Nucleus accumbens (tissue), 56 donors: ENCODE measurements around the gene MECR.

Experiments
- DNase-seq, 56 donors: peaks; one replicate each; lab custom pipeline; 2025; lab: John Stamatoyannopoulos, UW

MECR gene, protein sequence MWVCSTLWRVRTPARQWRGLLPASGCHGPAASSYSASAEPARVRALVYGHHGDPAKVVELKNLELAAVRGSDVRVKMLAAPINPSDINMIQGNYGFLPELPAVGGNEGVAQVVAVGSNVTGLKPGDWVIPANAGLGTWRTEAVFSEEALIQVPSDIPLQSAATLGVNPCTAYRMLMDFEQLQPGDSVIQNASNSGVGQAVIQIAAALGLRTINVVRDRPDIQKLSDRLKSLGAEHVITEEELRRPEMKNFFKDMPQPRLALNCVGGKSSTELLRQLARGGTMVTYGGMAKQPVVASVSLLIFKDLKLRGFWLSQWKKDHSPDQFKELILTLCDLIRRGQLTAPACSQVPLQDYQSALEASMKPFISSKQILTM

DNA sequence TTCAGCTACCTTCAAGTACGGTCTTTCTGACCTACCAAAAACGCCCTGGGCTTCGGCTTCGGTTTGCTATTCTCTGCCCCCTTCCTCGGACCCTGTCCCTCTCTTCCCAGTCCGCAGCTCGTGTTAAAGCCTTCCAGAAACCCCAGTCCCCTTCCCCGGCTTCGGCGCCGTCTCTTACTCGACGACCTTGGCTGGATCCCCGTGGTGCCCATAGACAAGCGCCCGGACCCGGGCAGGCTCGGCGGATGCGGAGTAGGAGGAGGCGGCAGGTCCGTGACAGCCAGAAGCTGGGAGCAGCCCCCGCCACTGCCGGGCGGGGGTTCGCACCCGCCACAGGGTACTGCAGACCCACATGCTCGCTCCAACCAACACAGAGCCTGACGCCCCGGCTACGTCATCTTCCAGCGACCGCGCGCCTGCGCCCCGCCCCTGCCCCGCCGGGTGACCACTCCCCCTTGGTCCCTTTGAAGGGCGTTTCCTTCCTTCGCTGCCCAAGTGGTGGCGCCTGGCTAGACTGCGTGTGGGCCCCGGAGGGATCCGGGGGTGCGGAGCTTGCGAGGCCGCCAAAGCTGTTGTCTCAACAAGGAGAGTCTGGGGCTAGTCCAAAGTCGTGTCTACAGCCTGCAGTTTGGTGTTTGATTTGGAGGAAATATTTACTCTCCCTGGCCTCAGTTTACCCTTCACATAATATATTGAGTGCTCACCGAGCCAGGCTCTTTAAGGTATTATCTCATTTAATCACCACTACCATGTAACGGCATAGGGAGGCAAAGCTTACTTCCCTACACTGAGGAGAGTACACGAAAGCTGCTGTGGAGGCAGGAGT lies at the start of gene MECR:
Gene MECR (minus strand): TSS at position 382 of the 826 bp plus-strand sequence. CDS start 28 bp downstream, at position 354.
- peak; percentile 35 to 96 (median 89) for DNase-seq

DNA sequence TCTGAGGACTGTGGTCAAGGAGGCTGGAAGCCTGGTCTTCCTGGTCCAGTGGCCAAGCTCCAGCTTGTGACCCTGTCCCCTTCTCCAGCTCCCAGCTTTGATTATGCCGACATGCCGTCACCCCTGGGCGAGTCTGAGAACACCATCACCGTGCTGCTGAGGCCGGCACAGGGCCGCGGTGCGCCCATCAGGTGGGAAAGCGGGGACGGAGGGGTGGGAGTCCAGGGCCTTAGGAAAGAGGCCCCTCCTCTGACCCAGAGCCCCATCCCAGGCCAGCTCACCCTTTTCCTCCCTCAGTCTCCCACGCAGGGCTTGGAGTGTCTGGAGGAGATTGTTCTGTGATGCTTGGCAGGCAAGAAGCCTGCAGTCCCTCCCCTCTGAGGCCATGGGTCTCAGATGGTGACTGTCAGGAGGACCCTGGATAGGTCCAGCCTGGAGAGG lies 49.2 kb upstream of the MECR start:
- no peak for DNase-seq

DNA sequence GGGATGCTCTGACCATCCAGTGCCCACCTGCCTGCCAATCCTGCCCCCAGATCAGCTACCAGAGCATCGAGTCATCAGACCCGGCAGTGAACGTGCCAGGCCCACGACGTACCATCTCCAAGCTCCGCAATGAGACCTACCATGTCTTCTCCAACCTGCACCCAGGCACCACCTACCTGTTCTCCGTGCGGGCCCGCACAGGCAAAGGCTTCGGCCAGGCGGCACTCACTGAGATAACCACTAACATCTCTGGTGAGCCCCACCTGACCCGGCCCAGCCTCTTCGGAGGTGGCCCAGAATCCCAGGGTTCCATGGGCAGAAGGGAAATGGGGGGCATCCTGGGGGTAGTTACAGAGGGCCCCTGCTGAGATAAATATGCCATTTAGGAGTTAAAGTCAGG lies 48.7 kb upstream of the MECR start:
- no peak for DNase-seq

- no peak for DNase-seq
Measured at GRCh38 chr1:29278124-29278523, 47.4 kb upstream of the MECR start.

GRCh38 chr1:29275435-29275834 lies 44.7 kb upstream of the MECR start:
- no peak for DNase-seq

GRCh38 chr1:29272147-29272907 lies 41.6 kb upstream of the MECR start:
- DNase-seq, result no peak

DNA sequence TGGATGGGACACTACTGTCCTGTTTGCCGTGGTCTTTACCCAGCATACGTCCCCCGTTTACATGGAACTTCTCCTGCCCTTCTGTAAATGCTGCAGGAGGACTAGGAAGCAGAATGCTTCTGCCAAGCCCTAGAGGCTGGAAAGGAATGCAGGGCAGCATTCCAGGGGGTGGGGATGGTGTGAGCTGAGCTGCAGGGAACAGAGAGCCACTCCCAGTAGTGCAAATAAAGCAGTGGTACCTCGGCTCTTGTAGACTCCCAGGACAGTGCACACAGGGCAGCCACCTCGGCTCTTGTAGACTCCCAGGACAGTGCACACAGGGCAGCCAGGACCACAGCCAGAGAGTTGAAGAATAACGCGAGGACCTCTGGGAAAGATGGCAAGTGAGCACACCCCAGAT lies 41.0 kb upstream of the MECR start:
- no peak for DNase-seq

DNA sequence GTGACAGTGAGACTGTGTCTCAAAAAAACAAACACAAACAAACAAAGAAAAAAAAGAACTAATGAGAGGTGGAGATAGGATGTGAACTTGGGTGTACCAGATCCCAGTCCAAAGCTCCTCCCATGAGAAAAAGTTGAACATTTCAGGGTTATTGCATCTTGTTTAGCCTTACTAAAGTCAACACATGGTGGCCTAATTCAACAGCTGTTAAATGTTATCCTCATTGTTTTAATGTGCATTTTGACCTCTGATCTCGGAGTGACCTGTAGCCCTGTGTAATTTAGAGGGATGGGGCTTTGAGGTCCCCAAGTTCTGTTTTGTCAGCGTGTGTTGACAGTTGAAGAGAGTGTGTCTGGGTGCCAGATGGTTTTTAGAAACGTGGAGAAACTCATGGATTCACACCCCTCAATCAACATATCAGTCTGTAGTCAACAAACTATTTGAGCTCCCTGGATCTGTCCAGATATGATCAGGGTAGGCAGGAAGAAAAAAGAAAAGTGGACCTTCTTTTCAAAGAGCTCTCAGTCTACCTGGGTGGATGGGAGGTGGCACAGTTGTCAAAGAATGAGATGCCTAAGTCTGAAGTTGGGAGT lies 40.3 kb upstream of the MECR start:
- DNase-seq, result no peak

GRCh38 chr1:29269382-29269781 lies 38.6 kb upstream of the MECR start:
- DNase-seq, result peak in 42 of 56 donors; percentile 7 to 75 (median 47)

- DNase-seq, result no peak
Measured at GRCh38 chr1:29267321-29268070, 36.8 kb upstream of the MECR start.

DNA sequence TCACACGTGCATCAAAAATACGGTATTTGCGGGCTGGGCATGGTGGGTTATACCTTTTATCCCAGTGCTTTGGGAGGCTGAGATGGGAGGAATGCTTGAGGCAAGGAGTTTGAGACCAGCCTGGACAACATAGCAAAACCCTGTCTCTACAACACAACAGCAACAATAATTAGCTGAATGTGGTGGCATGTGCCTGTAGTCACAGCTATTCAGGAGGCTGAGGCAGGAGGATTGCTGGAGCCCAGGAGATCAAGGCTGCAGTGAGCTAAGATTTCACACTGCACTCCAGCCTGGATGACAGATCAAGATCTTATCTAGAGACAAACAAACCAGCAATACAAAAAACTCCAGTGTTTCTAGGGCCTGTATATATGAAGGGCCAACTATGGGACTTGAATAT lies 36.2 kb upstream of the MECR start:
- DNase-seq, result no peak

- DNase-seq, result no peak
Measured at GRCh38 chr1:29264773-29265389, 34.1 kb upstream of the MECR start.

- no peak for DNase-seq
Measured at GRCh38 chr1:29260531-29260930, 29.8 kb upstream of the MECR start.

GRCh38 chr1:29259802-29260441 lies 29.2 kb upstream of the MECR start:
- DNase-seq, result peak in 14 of 56 donors; percentile 13 to 65 (median 26)

- DNase-seq, result no peak
Measured at GRCh38 chr1:29258976-29259801, 28.5 kb upstream of the MECR start.

GRCh38 chr1:29258189-29258975 lies 27.6 kb upstream of the MECR start:
- no peak for DNase-seq
